CD4-positive, alpha-beta T cell (primary cell): Measurements from ENCODE around the gene ARPC5L. TPM values are rescaled to one million over a fixed set of nuclear protein-coding genes. Genes with fewer than 3 reads are reported as not detected.

Experiments used
- ATAC-seq: fragments of 200-7000 bp; cut with Tn5 transposase; one replicate; pipeline ENCODE4 v1.10.0; 2022; ENCODE audit warnings: mild to moderate bottlenecking; ENCODE audit not compliant: poor library complexity
- CTCF ChIA-PET: fragments of 350-600 bp; sonication (Branson Sonifier 250); formaldehyde crosslinking; loops from one replicate; lab custom pipeline; 2021; ENCODE audit warnings: antibody characterized with exemption, inconsistent platforms; lab: Charles Lee
- POLR2A ChIA-PET: fragments of 350-600 bp; sonication (Branson Sonifier 250); formaldehyde crosslinking; loops from one replicate; lab custom pipeline; 2021; ENCODE audit warnings: antibody characterized with exemption, inconsistent platforms; lab: Charles Lee
- DNase-seq, 14 experiments: peaks; one replicate each; pipeline ENCODE4 v3.0.0-alpha.2; 2013 to 2020; ENCODE audit warnings: mixed read lengths in 2 of 14
- H3K27ac ChIP-seq, 2 donors: one replicate each; pipeline versions ENCODE4 v1.5.1 to v1.7.0; 2013; ENCODE audit warnings: low read length in 2 of 2, low read depth in 1 of 2, mild to moderate bottlenecking in 1 of 2
- H3K27me3 ChIP-seq, 2 experiments: 1 replicate in 1 of 2; 2 replicates in 1 of 2; pipeline versions ENCODE4 v1.6.1 to v1.7.0; 2013; ENCODE audit warnings: low read length in 2 of 2, control low read depth in 1 of 2, mild to moderate bottlenecking in 1 of 2, moderate library complexity in 1 of 2; ENCODE audit not compliant: insufficient read depth in 2 of 2, control insufficient read depth in 1 of 2
- H3K36me3 ChIP-seq: one replicate; pipeline ENCODE4 v1.6.1; 2013; ENCODE audit warnings: low read length, control low read depth; ENCODE audit not compliant: insufficient read depth
- H3K4me1 ChIP-seq: one replicate; pipeline ENCODE4 v1.6.1; 2013; ENCODE audit warnings: low read length, control low read depth; ENCODE audit not compliant: insufficient read depth
- H3K4me3 ChIP-seq: one replicate; pipeline ENCODE4 v1.5.1; 2013; ENCODE audit warnings: mild to moderate bottlenecking, low read length, moderate library complexity
- H3K9me3 ChIP-seq, 2 experiments: 1 replicate in 1 of 2; 2 replicates in 1 of 2; pipeline versions ENCODE4 v1.6.1 to v1.7.0; 2013; ENCODE audit warnings: low read length in 2 of 2, mild to moderate bottlenecking in 2 of 2, control low read depth in 1 of 2, moderate library complexity in 1 of 2; ENCODE audit not compliant: control insufficient read depth in 1 of 2, insufficient read depth in 1 of 2
- H3K27ac Mint-ChIP-seq: one replicate; pipeline ENCODE4 v1.8.0; 2020; ENCODE audit warnings: mixed read lengths
- H3K27me3 Mint-ChIP-seq: one replicate; pipeline ENCODE4 v1.8.0; 2021; ENCODE audit warnings: mixed read lengths
- H3K36me3 Mint-ChIP-seq: one replicate; pipeline ENCODE4 v1.8.0; 2021; ENCODE audit warnings: low read depth, mixed read lengths
- H3K4me1 Mint-ChIP-seq: one replicate; pipeline ENCODE4 v1.8.0; 2021; ENCODE audit warnings: low read depth, mixed read lengths
- H3K4me3 Mint-ChIP-seq: one replicate; pipeline ENCODE4 v1.8.0; 2020; ENCODE audit warnings: mild to moderate bottlenecking, mixed read lengths
- H3K9me3 Mint-ChIP-seq: one replicate; pipeline ENCODE4 v1.8.0; 2020; ENCODE audit warnings: mixed read lengths
- CTCF ChIP-seq: fragments of 200-600 bp; IDR thresholded peaks from one replicate; pipeline ENCODE4 v1.8.0; 2022; ENCODE audit warnings: antibody characterized with exemption, mild to moderate bottlenecking
- intact Hi-C, 2 experiments: fragments of 100-400 bp; cut with DNase I in 1 of 2; cut with micrococcal nuclease in 1 of 2; formaldehyde crosslinking; loops; one replicate each; pipeline versions ENCODE4 v1.15.1 to v1.9.0; 2023 to 2025; cut with DNase I, micrococcal nuclease
- total RNA-seq, 174 experiments: library from RNA in 2 of 174; stranded (reverse) in 2 of 174; gene quantifications; one replicate each; pipeline ENCODE4 v1.2.3 and lab custom pipeline; 2021 to 2026

The ARPC5L gene
- total RNA-seq, 2 experiments from 2014 or later: 36.8 to 37.0 TPM

- peaks cover 88% of the 10 kb centered on the region for H3K36me3 Mint-ChIP-seq
- no peak overlapping the region for H3K27ac Mint-ChIP-seq
- ChIA-PET POLR2A (no interaction called here), CTCF (no interaction called here)
- H3K4me3 ChIP-seq: no peak overlapping the region
- H3K27ac ChIP-seq: no peak overlapping the region
- DNase-seq (no peak), ATAC-seq (no peak)
- no peak overlapping the region for H3K4me3 Mint-ChIP-seq
- intact Hi-C loops: loop anchor here in 1 of 2 experiments (5.0 kb wide), 2 partner anchors 178 to 273 kb away; no protein-coding TSS in a partner anchor
- peaks cover 8% of the 10 kb centered on the region for H3K4me1 ChIP-seq
- H3K36me3 ChIP-seq: peaks cover 75% of the 10 kb centered on the region
- no peaks in the 10 kb centered on the region for H3K9me3 ChIP-seq
- no peaks in the 10 kb centered on the region for H3K9me3 Mint-ChIP-seq
- H3K4me1 Mint-ChIP-seq: peaks cover 9% of the 10 kb centered on the region
- H3K27me3 ChIP-seq: no peaks in the 10 kb centered on the region
- H3K27me3 Mint-ChIP-seq: peaks cover 7% of the 10 kb centered on the region
- TF ChIP-seq CTCF: no peak
Measured at GRCh38 chr9:124890179-124890578, 28.2 kb downstream of the ARPC5L start.

DNA sequence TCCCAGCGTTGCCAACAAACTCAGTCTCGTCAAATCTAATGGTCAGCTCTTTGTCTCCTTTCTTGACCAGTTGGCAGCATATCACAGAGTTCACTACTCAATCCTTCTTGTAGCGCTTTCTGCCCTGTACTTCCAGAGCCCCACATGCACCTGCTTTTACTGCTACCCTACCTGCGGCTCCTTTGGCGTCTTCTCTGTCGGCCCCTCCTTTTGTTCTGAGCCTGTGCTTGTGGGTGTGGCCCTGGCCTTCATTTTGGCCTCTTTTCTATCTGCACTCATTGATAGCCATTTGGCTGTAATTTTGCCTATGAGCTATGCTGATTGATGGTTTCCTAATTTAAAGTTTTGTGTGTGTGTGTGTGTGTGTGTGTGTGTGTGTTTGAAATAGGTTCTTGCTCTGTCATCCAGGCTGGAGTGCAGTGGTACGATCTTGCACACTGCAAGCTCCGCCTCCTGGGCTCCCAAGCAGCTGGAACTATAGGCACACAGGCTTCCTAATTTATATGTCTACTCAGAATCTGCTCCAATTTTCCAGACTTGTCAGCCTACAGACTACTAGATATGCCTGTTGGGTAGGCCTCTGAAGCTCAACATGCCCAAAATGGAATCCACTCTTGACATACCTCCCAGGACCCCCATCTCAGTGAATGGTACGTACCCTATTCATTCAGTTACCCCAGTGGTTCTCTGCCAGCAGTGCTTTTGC lies 32.3 kb downstream of the ARPC5L start:
- H3K9me3 ChIP-seq: no peaks in the 10 kb centered on the region
- ChIA-PET CTCF (interaction anchor here (1.1 to 1.7 kb wide), 3 partner anchors 25 to 122 kb away, joined by 4 to 10 read pairs (median 6); partner anchors contain the start of gene WDR38), POLR2A (interaction anchor here (0.8 to 0.9 kb wide), 2 partner anchors 23 to 33 kb away, joined by 3 to 4 read pairs; no protein-coding TSS in a partner anchor)
- H3K4me1 ChIP-seq: peaks cover 8% of the 10 kb centered on the region
- intact Hi-C loops: loop anchor here (1.0 to 5.0 kb wide), 3 partner anchors 122 to 277 kb away; no protein-coding TSS in a partner anchor
- DNase-seq (no peak), ATAC-seq (no peak)
- peaks cover 7% of the 10 kb centered on the region for H3K27me3 Mint-ChIP-seq
- peaks cover 63% of the 10 kb centered on the region for H3K36me3 ChIP-seq
- no peak overlapping the region for H3K27ac Mint-ChIP-seq
- H3K4me1 Mint-ChIP-seq: peaks cover 14% of the 10 kb centered on the region
- no peak overlapping the region for H3K4me3 ChIP-seq
- no peaks in the 10 kb centered on the region for H3K27me3 ChIP-seq
- H3K4me3 Mint-ChIP-seq: no peak overlapping the region
- TF ChIP-seq CTCF: no peak
- peaks cover 85% of the 10 kb centered on the region for H3K36me3 Mint-ChIP-seq
- H3K27ac ChIP-seq: no peak overlapping the region
- no peaks in the 10 kb centered on the region for H3K9me3 Mint-ChIP-seq

DNA sequence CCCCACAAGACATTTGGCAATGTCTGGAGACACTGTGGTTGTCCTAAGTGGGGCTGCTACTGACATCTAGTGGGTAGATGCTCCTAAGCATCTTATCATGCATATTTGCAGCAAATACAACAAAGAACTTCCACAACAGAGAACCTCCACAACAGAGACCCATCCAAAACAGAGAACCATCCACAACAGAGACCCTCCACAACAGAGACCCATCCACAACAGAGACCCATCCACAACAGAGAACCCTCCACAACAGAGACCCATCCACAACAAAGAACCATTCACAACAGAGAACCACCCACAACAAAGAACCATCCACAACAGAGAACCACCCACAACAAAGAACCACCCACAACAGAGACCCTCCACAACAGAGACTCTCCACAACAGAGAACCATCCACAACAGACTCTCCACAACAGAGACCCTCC lies 32.8 kb downstream of the ARPC5L start:
- ChIA-PET CTCF (interaction anchor here (1.7 kb wide), 1 partner anchor 42 kb away, joined by 10 read pairs; the partner anchor contains the start of gene WDR38), POLR2A (no interaction called here)
- no peaks in the 10 kb centered on the region for H3K27me3 ChIP-seq
- peaks cover 7% of the 10 kb centered on the region for H3K27me3 Mint-ChIP-seq
- no peak overlapping the region for H3K4me3 ChIP-seq
- peaks cover 14% of the 10 kb centered on the region for H3K4me1 Mint-ChIP-seq
- H3K9me3 Mint-ChIP-seq: no peaks in the 10 kb centered on the region
- H3K9me3 ChIP-seq: no peaks in the 10 kb centered on the region
- no peak overlapping the region for H3K4me3 Mint-ChIP-seq
- ATAC-seq (peak; percentile 96), DNase-seq (peak in 11 of 14 experiments; percentile 10 to 77 (median 37))
- peaks cover 8% of the 10 kb centered on the region for H3K4me1 ChIP-seq
- no peak overlapping the region for H3K27ac ChIP-seq
- TF ChIP-seq CTCF: peak; percentile 31
- peaks cover 85% of the 10 kb centered on the region for H3K36me3 Mint-ChIP-seq
- H3K36me3 ChIP-seq: peaks cover 63% of the 10 kb centered on the region
- intact Hi-C loops: loop anchor here (1.0 to 5.0 kb wide), 3 partner anchors 122 to 277 kb away; no protein-coding TSS in a partner anchor
- no peak overlapping the region for H3K27ac Mint-ChIP-seq
